H9 (cell line): ENCODE data around the gene JAML. TPM values are rescaled to one million over a fixed set of nuclear protein-coding genes. Genes with fewer than 3 reads are reported as not detected.

Experiments used
- DNase-seq: peaks from one replicate; pipeline ENCODE4 v3.0.0-alpha.2; 2017
- H2AFZ ChIP-seq: one replicate; pipeline ENCODE4 v1.6.1; 2013; ENCODE audit warnings: mild to moderate bottlenecking, low read length, control low read depth, moderate library complexity
- H2AK5ac ChIP-seq: 2 replicates; pipeline ENCODE4 v1.6.1; 2013; ENCODE audit warnings: low read length, control low read depth, mixed read lengths; ENCODE audit not compliant: insufficient read length
- H2BK120ac ChIP-seq: one replicate; pipeline ENCODE4 v1.6.1; 2013; ENCODE audit warnings: low read depth, mild to moderate bottlenecking, low read length, control low read depth, inconsistent platforms; ENCODE audit not compliant: poor library complexity, severe bottlenecking
- H2BK12ac ChIP-seq: 2 replicates; pipeline ENCODE4 v1.6.1; 2013; ENCODE audit warnings: low read length, control low read depth, mixed read lengths, low read depth; ENCODE audit not compliant: insufficient read length
- H2BK15ac ChIP-seq: 2 replicates; pipeline ENCODE4 v1.6.1; 2013; ENCODE audit warnings: low read depth, low read length, control low read depth
- H2BK20ac ChIP-seq: one replicate; pipeline ENCODE4 v1.6.1; 2013; ENCODE audit warnings: low read depth, mild to moderate bottlenecking, low read length, control low read depth, inconsistent platforms; ENCODE audit not compliant: poor library complexity, severe bottlenecking
- H2BK5ac ChIP-seq: 2 replicates; pipeline ENCODE4 v1.6.1; 2013; ENCODE audit warnings: low read length, control low read depth, mixed read lengths; ENCODE audit not compliant: insufficient read length
- H3K14ac ChIP-seq: 2 replicates; pipeline ENCODE4 v1.6.1; 2013; ENCODE audit warnings: low read length, control low read depth; ENCODE audit not compliant: insufficient read depth
- H3K18ac ChIP-seq: 2 replicates; pipeline ENCODE4 v1.6.1; 2013; ENCODE audit warnings: low read depth, mild to moderate bottlenecking, mixed read lengths, low read length, control low read depth; ENCODE audit not compliant: insufficient read length
- H3K23ac ChIP-seq: 2 replicates; pipeline ENCODE4 v1.6.1; 2013; ENCODE audit warnings: low read length, control low read depth, mixed read lengths, low read depth; ENCODE audit not compliant: insufficient read length
- H3K23me2 ChIP-seq: 2 replicates; pipeline ENCODE4 v1.6.1; 2013; ENCODE audit warnings: low read depth, mild to moderate bottlenecking, mixed read lengths, low read length, control low read depth; ENCODE audit not compliant: insufficient read length, poor library complexity, severe bottlenecking
- H3K27ac ChIP-seq: 2 replicates; pipeline ENCODE4 v1.5.1; 2013; ENCODE audit warnings: low read length, control low read depth, mixed read lengths, low read depth; ENCODE audit not compliant: insufficient read length
- H3K27me3 ChIP-seq: 2 replicates; pipeline ENCODE4 v1.6.1; 2013; ENCODE audit warnings: low read length, control low read depth, inconsistent platforms; ENCODE audit not compliant: insufficient read depth
- H3K4ac ChIP-seq: 2 replicates; pipeline ENCODE4 v1.6.1; 2013; ENCODE audit warnings: low read depth, mild to moderate bottlenecking, control low read depth, inconsistent platforms, low read length, moderate library complexity
- H3K4me1 ChIP-seq: 2 replicates; pipeline ENCODE4 v1.6.1; 2013; ENCODE audit warnings: low read length, control low read depth, inconsistent platforms; ENCODE audit not compliant: insufficient read depth
- H3K4me2 ChIP-seq: 2 replicates; pipeline ENCODE4 v1.6.1; 2013; ENCODE audit warnings: low read length, control low read depth, mixed read lengths; ENCODE audit not compliant: insufficient read length, insufficient read depth
- H3K56ac ChIP-seq: 2 replicates; pipeline ENCODE4 v1.6.1; 2013; ENCODE audit warnings: low read depth, mild to moderate bottlenecking, mixed read lengths, low read length, control low read depth; ENCODE audit not compliant: insufficient read length
- H3K79me1 ChIP-seq: 2 replicates; pipeline ENCODE4 v1.6.1; 2013; ENCODE audit warnings: low read depth, mild to moderate bottlenecking, moderate library complexity, low read length, control low read depth, inconsistent platforms; ENCODE audit not compliant: insufficient read depth, poor library complexity, severe bottlenecking
- H3K79me2 ChIP-seq: 2 replicates; pipeline ENCODE4 v1.6.1; 2013; ENCODE audit warnings: low read length, control low read depth, inconsistent platforms; ENCODE audit not compliant: insufficient read depth
- H3K9ac ChIP-seq: 2 replicates; pipeline ENCODE4 v1.6.1; 2013; ENCODE audit warnings: low read length, control low read depth, mixed read lengths; ENCODE audit not compliant: insufficient read length; ENCODE audit errors: extremely low read depth
- H3K9me3 ChIP-seq: one replicate; pipeline ENCODE4 v1.6.1; 2013; ENCODE audit warnings: low read depth, low read length, inconsistent platforms; ENCODE audit not compliant: control insufficient read depth
- H3T11ph ChIP-seq: one replicate; pipeline ENCODE4 v1.6.1; 2013; ENCODE audit warnings: mild to moderate bottlenecking, low read length, control low read depth, inconsistent platforms
- H4K20me1 ChIP-seq: one replicate; pipeline ENCODE4 v1.6.1; 2013; ENCODE audit not compliant: control insufficient read depth, insufficient read length, insufficient read depth
- H4K5ac ChIP-seq: 2 replicates; pipeline ENCODE4 v1.6.1; 2013; ENCODE audit warnings: low read depth, mild to moderate bottlenecking, mixed read lengths, low read length, control low read depth; ENCODE audit not compliant: insufficient read length
- H4K8ac ChIP-seq: replicated peaks from 2 replicates; pipeline ENCODE4 v1.6.1; 2013; ENCODE audit warnings: low read length, control low read depth, mixed read lengths, low read depth; ENCODE audit not compliant: insufficient read length
- H4K91ac ChIP-seq: 2 replicates; pipeline ENCODE4 v1.6.1; 2013; ENCODE audit warnings: low read depth, mild to moderate bottlenecking, moderate library complexity, mixed read lengths, low read length, control low read depth; ENCODE audit not compliant: insufficient read length
- H3K27ac Mint-ChIP-seq, 3 experiments: 2 replicates in 2 of 3; 3 replicates in 1 of 3; pipeline ENCODE4 v1.8.0; 2020 to 2021; ENCODE audit warnings: mixed read lengths in 3 of 3, mild to moderate bottlenecking in 1 of 3, moderate library complexity in 1 of 3
- H3K27me3 Mint-ChIP-seq: 2 replicates; pipeline ENCODE4 v1.8.0; 2021; ENCODE audit warnings: low read depth, mild to moderate bottlenecking, moderate library complexity, mixed read lengths
- H3K36me3 Mint-ChIP-seq, 3 experiments: 2 replicates in 2 of 3; 3 replicates in 1 of 3; pipeline ENCODE4 v1.8.0; 2020 to 2021; ENCODE audit warnings: low read depth in 3 of 3, mixed read lengths in 3 of 3; ENCODE audit not compliant: insufficient read depth in 1 of 3
- H3K4me1 Mint-ChIP-seq, 2 experiments: 2 replicates each; pipeline ENCODE4 v1.8.0; 2020; ENCODE audit warnings: mixed read lengths in 2 of 2
- H3K4me3 Mint-ChIP-seq, 2 experiments: 2 replicates in 1 of 2; 3 replicates in 1 of 2; pipeline ENCODE4 v1.8.0; 2020 to 2021; ENCODE audit warnings: mild to moderate bottlenecking in 2 of 2, mixed read lengths in 2 of 2, moderate library complexity in 1 of 2
- H3K9me3 Mint-ChIP-seq, 2 experiments: 2 replicates in 1 of 2; 3 replicates in 1 of 2; pipeline ENCODE4 v1.8.0; 2020; ENCODE audit warnings: mild to moderate bottlenecking in 2 of 2, mixed read lengths in 2 of 2, moderate library complexity in 1 of 2
- CTCF ChIP-seq: fragments of 200-600 bp; sonication (generic); conservative IDR thresholded peaks from 3 replicates; pipeline ENCODE4 v1.8.0; 2021; ENCODE audit warnings: antibody characterized with exemption, mild to moderate bottlenecking
- whole genome bisulfite sequencing: extraction: QIAGEN DNeasy Blood & Tissue Kit; methylation state at CpG from one replicate; pipeline ENCODE4 v1.1.7; 2013; ENCODE audit warnings: missing lambda C conversion rate, low lambda C conversion rate, mixed read lengths; ENCODE audit not compliant: insufficient read length; ENCODE audit errors: extremely low coverage; 5-methylcytosine and 5-hydroxymethylcytosine counted together
- total RNA-seq: library from RNA; stranded (reverse); gene quantifications from 2 replicates; pipeline ENCODE4 v1.2.1, GENCODE V29; 2021

The JAML gene
- total RNA-seq, 1 experiment from 2014 or later, result 0.48 TPM

- no peaks in the 10 kb centered on the region for H3K9me3 Mint-ChIP-seq
- Histone ChIP-seq H2AK5ac (no peak overlapping the region), H3K9me3 (no peaks in the 10 kb centered on the region), H4K20me1 (no peaks in the 10 kb centered on the region), H4K91ac (no peak overlapping the region), H4K5ac (no peak overlapping the region), H2AFZ (no peak overlapping the region), H3K27me3 (peaks cover 33% of the 10 kb centered on the region; the same call in 1 of the 2 replicates), H3K4ac (no peak overlapping the region), H3K14ac (no peak overlapping the region), H3K18ac (no peak overlapping the region), H2BK15ac (0 out of 2 replicates have a peak overlapping the region, but pooled peaks have one; percentile 9), H3K79me1 (no peaks in the 10 kb centered on the region), H3K4me1 (peaks cover 6% of the 10 kb centered on the region; the same call in 1 of the 2 replicates), H3K9ac (no peak overlapping the region), H3K23ac (no peak overlapping the region), H3T11ph (no peak overlapping the region), H3K79me2 (no peaks in the 10 kb centered on the region), H4K8ac (no peak overlapping the region), H3K56ac (no peak overlapping the region), H2BK20ac (no peak overlapping the region), H3K23me2 (peaks cover 13% of the 10 kb centered on the region), H2BK12ac (no peak overlapping the region), H3K27ac (no peak overlapping the region), H2BK5ac (no peak overlapping the region), H2BK120ac (no peak overlapping the region), H3K4me2 (peak overlapping the region; percentile 58)
- peaks cover 99% of the 10 kb centered on the region for H3K27me3 Mint-ChIP-seq
- H3K27ac Mint-ChIP-seq, result no peak overlapping the region
- no CpG with 5 or more reads among the region's 29 CpGs for WGBS
- peaks cover 41 to 52% of the 10 kb centered on the region in 2 experiments for H3K4me1 Mint-ChIP-seq
- peak; percentile 98 for TF ChIP-seq CTCF
- H3K4me3 Mint-ChIP-seq, result peak overlapping the region; percentile 54 to 76
- no peaks in the 10 kb centered on the region for H3K36me3 Mint-ChIP-seq
- peak; percentile 83 for DNase-seq
Measured at GRCh38 chr11:118171269-118172062, 53.3 kb downstream of the JAML start.
